ENCODE results near the gene UAP1L1. TPM values are rescaled to one million over a fixed set of nuclear protein-coding genes. Genes with fewer than 3 reads are reported as not detected.

Gene UAP1L1
- total and polyA plus RNA-seq, 9 of the 15 experiments (the other 6 are each of a cell fraction or from before 2014, with no cell fraction given), result 0.20 to 8.6 (median 3.7) TPM

GRCh38 chr9:137127301-137128157 is 50.2 kb downstream of the UAP1L1 start (continued):
- TF ChIP-seq ZBTB11 (CRISPR knock-in tag; IDR thresholded peaks at IDR 0.05), result peak in 2 of 3 experiments; percentile 36 to 96; a peak in 3 of 6 replicates
- no peak for TF ChIP-seq CREB5 (CRISPR knock-in tag; IDR thresholded peaks at IDR 0.05)
- peak; percentile 97 for TF ChIP-seq E2F8 (IDR thresholded peaks at IDR 0.05; ENCODE audit: low read depth, partially characterized antibody)
- no peak for TF ChIP-seq NEUROD1 (IDR thresholded peaks at IDR 0.05; ENCODE audit: borderline replicate concordance, low read depth, low read length, partially characterized antibody)
- TF ChIP-seq ATF6 (CRISPR knock-in tag; IDR thresholded peaks at IDR 0.05), result 0 out of 2 replicates have a peak, but pooled peaks have one; percentile 52
- TF ChIP-seq TAL1 (IDR thresholded peaks at IDR 0.05), result peak; percentile 48
- peak; percentile 24; the same call in 1 of the 2 replicates for TF ChIP-seq TCF3 (CRISPR knock-in tag; IDR thresholded peaks at IDR 0.05)
- no peak for TF ChIP-seq PCBP2 (IDR thresholded peaks at IDR 0.05; ENCODE audit: low read depth, low read length, poor library complexity, severe bottlenecking)
- no peak for TF ChIP-seq BRF2 (IDR thresholded peaks at IDR 0.05; ENCODE audit: borderline replicate concordance, insufficient read depth, insufficient read length)

Measured in K562 (cell line).